GM15510 (cell line): ENCODE measurements around the gene FCN1.

Experiments
- POLR2A ChIP-seq: IDR thresholded peaks from 3 replicates; pipeline ENCODE4 v1.6.1; 2011; ENCODE audit warnings: borderline replicate concordance; ENCODE audit not compliant: insufficient read length; ENCODE audit errors: extremely low read depth

FCN1 gene

DNA sequence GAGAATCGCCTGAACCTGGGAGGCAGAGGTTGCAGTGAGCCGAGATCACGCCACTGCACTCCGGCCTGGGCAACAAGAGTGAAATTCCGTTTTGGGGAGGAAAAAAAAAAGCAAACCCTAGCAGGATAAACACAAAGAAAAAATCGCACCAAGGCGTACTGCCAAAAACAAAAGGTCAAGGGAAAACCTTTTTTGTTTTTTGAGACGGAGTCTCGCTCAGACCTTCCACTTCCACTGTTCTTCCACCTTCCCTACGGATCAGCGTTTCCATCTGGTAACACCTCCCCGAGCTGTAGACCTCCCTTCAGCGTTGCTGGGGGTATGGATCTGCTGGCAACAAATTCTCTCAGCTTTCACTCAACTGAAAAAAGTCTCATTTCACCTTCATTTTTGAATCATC lies 57.2 kb downstream of the FCN1 start:
- TF ChIP-seq POLR2A, result no peak

DNA sequence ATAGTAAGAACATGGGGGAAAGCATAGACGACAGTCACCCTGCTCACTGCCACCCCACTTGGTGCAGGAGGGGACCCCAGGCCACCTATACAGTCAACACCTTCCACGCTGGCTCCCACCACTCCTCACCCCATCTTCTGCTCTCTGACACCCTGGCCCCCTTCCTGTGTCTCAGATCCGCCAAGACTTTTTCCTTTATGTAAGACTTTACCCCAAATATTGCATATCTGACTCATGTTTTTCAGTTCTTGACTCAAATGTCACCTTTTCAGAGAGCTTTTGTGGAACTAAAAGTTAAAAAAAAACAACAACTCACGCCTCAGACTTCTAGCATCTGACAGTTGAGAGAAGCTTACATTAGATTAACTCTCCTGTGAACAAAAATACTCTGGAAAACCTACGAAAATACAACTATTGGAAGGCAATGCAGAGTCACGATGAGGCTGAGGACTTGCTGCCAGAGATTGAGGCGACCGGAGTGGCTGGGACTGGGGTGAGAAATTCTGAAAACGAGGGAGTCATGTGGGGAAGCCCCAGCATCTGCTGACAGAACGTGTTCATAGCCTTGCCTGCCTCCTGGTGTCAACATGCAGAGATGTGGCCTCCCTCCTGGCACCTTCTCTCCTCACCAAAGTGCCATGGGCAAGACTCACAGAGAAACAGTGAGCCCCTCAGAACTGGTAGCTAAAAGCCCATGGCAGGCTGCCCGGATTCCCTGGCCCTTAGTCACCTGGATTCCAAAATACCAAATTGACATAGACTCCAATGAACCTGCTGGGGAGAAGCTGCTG lies 59.5 kb downstream of the FCN1 start:
- no peak for TF ChIP-seq POLR2A

DNA sequence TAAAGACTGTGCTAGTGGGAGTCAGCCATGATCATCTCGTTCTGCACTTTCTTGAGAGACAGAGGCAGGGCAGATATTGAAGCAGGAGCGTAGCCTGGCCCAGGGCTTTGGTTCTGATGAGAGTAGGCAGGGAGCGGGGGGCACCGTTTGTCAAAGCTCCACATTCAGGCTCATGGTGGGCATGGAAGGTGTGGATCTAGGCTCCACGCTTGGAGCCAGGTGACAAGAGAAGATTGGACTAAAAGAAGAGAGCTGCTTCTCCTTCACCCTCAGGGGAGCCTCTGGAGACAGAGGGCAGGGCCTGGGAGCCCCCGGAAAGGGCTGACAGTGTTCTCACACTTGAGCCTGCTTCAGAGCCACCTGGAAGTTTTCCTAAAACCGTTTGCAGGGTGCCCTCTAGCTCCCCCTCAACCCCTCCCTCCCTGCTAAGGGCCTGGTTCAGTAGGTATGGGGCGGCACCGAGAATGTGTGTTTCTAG lies 61.8 kb downstream of the FCN1 start:
- TF ChIP-seq POLR2A, result no peak
